ENCODE results near the gene ZC3HAV1L. TPM values are rescaled to one million over a fixed set of nuclear protein-coding genes. Genes with fewer than 3 reads are reported as not detected.

The ZC3HAV1L gene
- total RNA-seq, 1 donor from 2014 or later, result 5.8 TPM

- no peaks in the 10 kb centered on the region for H3K36me3 Mint-ChIP-seq (ENCODE audit: unreplicated experiment)
- TF ChIP-seq CTCF (IDR thresholded peaks at IDR 0.05; ENCODE audit: partially characterized antibody, unreplicated experiment), result no peak
- no peak for DNase-seq
- no peak overlapping the region for H3K27ac Mint-ChIP-seq (ENCODE audit: unreplicated experiment)
- H3K4me3 Mint-ChIP-seq (ENCODE audit: unreplicated experiment), result no peak overlapping the region
- H3K9me3 Mint-ChIP-seq (ENCODE audit: unreplicated experiment), result no peaks in the 10 kb centered on the region
- H3K27me3 Mint-ChIP-seq (ENCODE audit: unreplicated experiment), result peaks cover under 1% of the 10 kb centered on the region
- no peaks in the 10 kb centered on the region for H3K4me1 Mint-ChIP-seq (ENCODE audit: low read depth, unreplicated experiment)
Observed at GRCh38 chr7:139046143-139046542, 10.3 kb upstream of the ZC3HAV1L start.

GRCh38 chr7:139044813-139045794 lies 9.3 kb upstream of the ZC3HAV1L start:
- TF ChIP-seq CTCF (IDR thresholded peaks at IDR 0.05; ENCODE audit: partially characterized antibody, unreplicated experiment), result no peak
- Mint-ChIP-seq H3K36me3 (ENCODE audit: unreplicated experiment) (no peaks in the 10 kb centered on the region), H3K4me3 (ENCODE audit: unreplicated experiment) (no peak overlapping the region), H3K27me3 (ENCODE audit: unreplicated experiment) (peaks cover 5% of the 10 kb centered on the region), H3K4me1 (ENCODE audit: low read depth, unreplicated experiment) (no peaks in the 10 kb centered on the region), H3K9me3 (ENCODE audit: unreplicated experiment) (no peaks in the 10 kb centered on the region), H3K27ac (ENCODE audit: unreplicated experiment) (no peak overlapping the region)
- DNase-seq, result no peak

- Mint-ChIP-seq H3K27me3 (ENCODE audit: unreplicated experiment) (peaks cover 5% of the 10 kb centered on the region), H3K9me3 (ENCODE audit: unreplicated experiment) (no peaks in the 10 kb centered on the region), H3K27ac (ENCODE audit: unreplicated experiment) (no peak overlapping the region), H3K4me1 (ENCODE audit: low read depth, unreplicated experiment) (no peaks in the 10 kb centered on the region), H3K36me3 (ENCODE audit: unreplicated experiment) (no peaks in the 10 kb centered on the region), H3K4me3 (ENCODE audit: unreplicated experiment) (no peak overlapping the region)
- DNase-seq, result no peak
- TF ChIP-seq CTCF (IDR thresholded peaks at IDR 0.05; ENCODE audit: partially characterized antibody, unreplicated experiment), result no peak
Observed at GRCh38 chr7:139043823-139044812, 8.3 kb upstream of the ZC3HAV1L start.

GRCh38 chr7:139041378-139042085 lies 5.7 kb upstream of the ZC3HAV1L start:
- H3K27ac Mint-ChIP-seq (ENCODE audit: unreplicated experiment), result no peak overlapping the region
- peaks cover 9% of the 10 kb centered on the region for H3K27me3 Mint-ChIP-seq (ENCODE audit: unreplicated experiment)
- TF ChIP-seq CTCF (IDR thresholded peaks at IDR 0.05; ENCODE audit: partially characterized antibody, unreplicated experiment), result no peak
- H3K4me1 Mint-ChIP-seq (ENCODE audit: low read depth, unreplicated experiment), result no peaks in the 10 kb centered on the region
- H3K36me3 Mint-ChIP-seq (ENCODE audit: unreplicated experiment), result no peaks in the 10 kb centered on the region
- H3K4me3 Mint-ChIP-seq (ENCODE audit: unreplicated experiment), result no peak overlapping the region
- DNase-seq, result no peak
- no peaks in the 10 kb centered on the region for H3K9me3 Mint-ChIP-seq (ENCODE audit: unreplicated experiment)

All from glutamatergic neuron (in vitro differentiated cells).